ENCODE data around the gene TMED10.

The TMED10 gene

GRCh38 chr14:75128596-75128990, 47.8 kb downstream of the TMED10 start:
- POLR2A ChIA-PET: no interaction called here
- Histone ChIP-seq H3K9me3 (ENCODE audit: control insufficient read depth, insufficient read depth, low read depth, low read length) (no peaks in the 10 kb centered on the region), H3K4me1 (ENCODE audit: control insufficient read depth, insufficient read depth, low read length) (peaks cover 19% of the 10 kb centered on the region), H3K36me3 (ENCODE audit: control insufficient read depth in 2 of 2, insufficient read depth in 1 of 2, low read length in 2 of 2) (peaks cover under 1 to 15% of the 10 kb centered on the region in 2 experiments; a peak in 2 of 3 replicates), H3K27ac (ENCODE audit: extremely low read depth, low read depth, low read length) (no peak overlapping the region), H3K4me3 (ENCODE audit: low read depth, low read length) (no peak overlapping the region)
- CTCF ChIA-PET: interaction anchor here (0.6 to 1.7 kb wide), 9 partner anchors 33 to 268 kb away, joined by 3 to 12 read pairs (median 3); no protein-coding TSS in a partner anchor
- TF ChIP-seq ZNF777 (tag by site-specific recombination; IDR thresholded peaks at IDR 0.05; ENCODE audit: borderline replicate concordance) (no peak), SCRT1 (tag by site-specific recombination; IDR thresholded peaks at IDR 0.05; ENCODE audit: borderline replicate concordance) (peak; percentile 69; the same call in 1 of the 2 replicates), INSM2 (tag by site-specific recombination; IDR thresholded peaks at IDR 0.05) (0 out of 2 replicates have a peak, but pooled peaks have one; percentile 22), ZNF398 (tag by site-specific recombination; IDR thresholded peaks at IDR 0.05) (no peak), REPIN1 (tag by site-specific recombination; IDR thresholded peaks at IDR 0.05; ENCODE audit: low read depth) (no peak), FEZF1 (tag by site-specific recombination; IDR thresholded peaks at IDR 0.05) (peak; percentile 25; the same call in 1 of the 2 replicates), ZXDB (tag by site-specific recombination; IDR thresholded peaks at IDR 0.05) (0 out of 2 replicates have a peak, but pooled peaks have one; percentile 15), PRDM6 (tag by site-specific recombination; IDR thresholded peaks at IDR 0.05) (peak; percentile 90), PRDM4 (tag by site-specific recombination; IDR thresholded peaks at IDR 0.05) (peak; percentile 76), OSR2 (tag by site-specific recombination; IDR thresholded peaks at IDR 0.05) (peak; percentile 42; the same call in 1 of the 2 replicates), IKZF3 (tag by site-specific recombination; IDR thresholded peaks at IDR 0.05) (peak; percentile 60; the same call in 1 of the 2 replicates)

GRCh38 chr14:75127903-75128595, 48.4 kb downstream of the TMED10 start:
- Histone ChIP-seq H3K4me3 (ENCODE audit: low read depth, low read length) (peak overlapping the region; percentile 98), H3K9me3 (ENCODE audit: control insufficient read depth, insufficient read depth, low read depth, low read length) (no peaks in the 10 kb centered on the region), H3K36me3 (ENCODE audit: control insufficient read depth in 2 of 2, insufficient read depth in 1 of 2, low read length in 2 of 2) (peaks cover 0 to 11% of the 10 kb centered on the region in 2 experiments; a peak in 2 of 3 replicates), H3K27ac (ENCODE audit: extremely low read depth, low read depth, low read length) (no peak overlapping the region; the same call in 1 of the 2 replicates), H3K4me1 (ENCODE audit: control insufficient read depth, insufficient read depth, low read length) (peaks cover 19% of the 10 kb centered on the region)
- TF ChIP-seq KLF1 (tag by site-specific recombination; IDR thresholded peaks at IDR 0.05) (0 out of 2 replicates have a peak, but pooled peaks have one; percentile 16), ZBTB26 (tag by site-specific recombination; optimal IDR thresholded peaks at IDR 0.05) (peak; percentile 11), ZNF701 (tag by site-specific recombination; IDR thresholded peaks at IDR 0.05) (no peak), KLF16 (tag by site-specific recombination; IDR thresholded peaks at IDR 0.05) (no peak)
- CTCF ChIA-PET: interaction anchor here (0.6 to 1.7 kb wide), 7 partner anchors 168 to 526 kb away, joined by 3 to 12 read pairs (median 3); no protein-coding TSS in a partner anchor
- POLR2A ChIA-PET: interaction anchor here (0.7 to 1.7 kb wide), 3 partner anchors 10 to 529 kb away, joined by 3 to 7 read pairs (median 6); no protein-coding TSS in a partner anchor
